Hypothalamus (tissue), 51 donors: ENCODE data around the gene CTIF.
A peak's percentile ranks its signal among the peaks of the same experiment; 100 is the strongest.

Experiments
- DNase-seq, 51 donors: peaks; one replicate each; lab custom pipeline; 2025; lab: John Stamatoyannopoulos, UW

CTIF gene

GRCh38 chr18:48531908-48532307, 6.9 kb upstream of the CTIF start:
- no peak for DNase-seq

- no peak for DNase-seq
These were observed 5.3 kb upstream of the CTIF start for GRCh38 chr18:48533340-48534070.

GRCh38 chr18:48534364-48534763, 4.5 kb upstream of the CTIF start:
- DNase-seq: no peak

GRCh38 chr18:48535956-48536355, 2.9 kb upstream of the CTIF start:
- DNase-seq: no peak

GRCh38 chr18:48536516-48536915, 2.3 kb upstream of the CTIF start:
- DNase-seq: no peak

GRCh38 chr18:48539406-48540250, 797 bp downstream of the CTIF start:
- DNase-seq: peak in 41 of 51 donors; percentile 19 to 90 (median 59)

- peak in 43 of 51 donors; percentile 12 to 82 (median 56) for DNase-seq
These were observed 1.6 kb downstream of the CTIF start for GRCh38 chr18:48540251-48541025.

- DNase-seq: peak in 50 of 51 donors; percentile 17 to 83 (median 64)
These were observed 2.4 kb downstream of the CTIF start for GRCh38 chr18:48541026-48541746.

- DNase-seq: no peak
These were observed 3.0 kb downstream of the CTIF start for GRCh38 chr18:48541747-48542400.

- no peak for DNase-seq
These were observed 3.8 kb downstream of the CTIF start for GRCh38 chr18:48542513-48543181.

GRCh38 chr18:48543228-48543627, 4.4 kb downstream of the CTIF start:
- DNase-seq: no peak

GRCh38 chr18:48544116-48544515, 5.3 kb downstream of the CTIF start:
- no peak for DNase-seq

GRCh38 chr18:48544661-48545415, 6.0 kb downstream of the CTIF start:
- no peak for DNase-seq

GRCh38 chr18:48545757-48546321, 7.0 kb downstream of the CTIF start:
- peak in 48 of 51 donors; percentile 4 to 90 (median 76) for DNase-seq

GRCh38 chr18:48546396-48546795, 7.6 kb downstream of the CTIF start:
- DNase-seq: no peak

GRCh38 chr18:48547531-48547981, 8.7 kb downstream of the CTIF start:
- DNase-seq: no peak

GRCh38 chr18:48548011-48548771, 9.4 kb downstream of the CTIF start:
- peak in 1 of 51 donors; percentile 39 for DNase-seq
